ENCODE measurements around the gene THNSL1. TPM values are rescaled to one million over a fixed set of nuclear protein-coding genes. Genes with fewer than 3 reads are reported as not detected.

Gene THNSL1
- total and polyA plus RNA-seq, 9 donors, result 3.2 to 9.7 (median 7.3) TPM

DNA sequence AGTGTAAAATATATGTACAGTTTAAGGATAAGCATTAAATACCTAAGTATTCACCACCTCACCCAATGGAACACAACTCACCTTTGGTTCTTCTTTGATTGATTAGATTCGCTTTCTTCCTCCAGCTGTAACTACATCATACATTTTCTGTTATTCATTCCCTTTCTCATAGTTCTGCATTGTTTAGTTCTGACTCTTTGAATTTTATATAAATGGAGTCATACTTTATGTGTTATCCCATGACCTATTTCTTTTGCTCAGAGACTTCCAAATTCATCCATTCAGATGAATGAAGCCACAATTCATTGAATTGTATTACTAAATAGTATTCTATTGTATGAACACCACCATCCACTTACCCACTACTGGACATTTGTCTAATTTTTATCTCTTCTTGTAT lies 12.3 kb downstream of the THNSL1 start:
- Histone ChIP-seq H3K9me3 (no peaks in the 10 kb centered on the region), H3K36me3 (no peaks in the 10 kb centered on the region), H3K27ac (no peak overlapping the region), H3K4me1 (ENCODE audit: insufficient read depth) (no peaks in the 10 kb centered on the region), H3K27me3 (no peaks in the 10 kb centered on the region), H3K4me3 (no peak overlapping the region)
- WGBS, 3 donors, result 98 to 100% (median 98%) methylated on average over 1 of the region's 1 CpG
- no peak for DNase-seq
- TF ChIP-seq EP300 (IDR thresholded peaks at IDR 0.05) (no peak), CTCF (IDR thresholded peaks at IDR 0.05) (no peak), POLR2A (IDR thresholded peaks at IDR 0.05) (no peak)
- intact Hi-C loops (cut with DNase I), result no loop called here

DNA sequence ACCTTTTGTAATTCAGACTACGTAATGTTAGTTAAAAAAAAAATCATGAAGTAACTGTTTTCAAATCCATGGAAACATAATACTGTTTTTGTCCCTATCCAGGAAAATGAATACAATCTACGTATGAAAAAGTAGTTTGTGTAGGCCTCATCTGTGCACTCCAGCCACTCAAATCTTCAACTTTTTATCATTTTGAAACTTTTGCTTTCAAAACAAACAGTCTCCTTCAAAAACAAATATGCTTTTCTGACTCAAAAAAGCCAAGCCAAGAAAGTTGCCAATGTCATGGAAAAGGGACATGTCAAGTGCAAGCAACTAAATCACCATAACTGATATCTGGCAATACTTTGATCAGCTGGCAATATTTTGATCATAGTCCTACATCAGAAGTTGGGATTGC lies 13.1 kb downstream of the THNSL1 start:
- no peak for DNase-seq
- no peak overlapping the region for H3K27ac ChIP-seq
- H3K4me1 ChIP-seq (ENCODE audit: insufficient read depth), result no peaks in the 10 kb centered on the region
- intact Hi-C loops (cut with DNase I), result no loop called here
- H3K27me3 ChIP-seq, result no peaks in the 10 kb centered on the region
- H3K9me3 ChIP-seq, result no peaks in the 10 kb centered on the region
- WGBS, 3 donors, result 92 to 96% (median 94%) methylated on average over 2 of the region's 2 CpGs
- H3K36me3 ChIP-seq, result no peaks in the 10 kb centered on the region
- TF ChIP-seq EP300 (IDR thresholded peaks at IDR 0.05) (no peak), POLR2A (IDR thresholded peaks at IDR 0.05) (no peak), CTCF (IDR thresholded peaks at IDR 0.05) (no peak)
- no peak overlapping the region for H3K4me3 ChIP-seq

- 48 to 58% (median 56%) methylated on average over 3 of the region's 3 CpGs for WGBS, 3 donors
- no peak overlapping the region for H3K27ac ChIP-seq
- DNase-seq, result no peak
- TF ChIP-seq POLR2A (IDR thresholded peaks at IDR 0.05) (no peak), EP300 (IDR thresholded peaks at IDR 0.05) (no peak), CTCF (IDR thresholded peaks at IDR 0.05) (no peak)
- H3K36me3 ChIP-seq, result no peaks in the 10 kb centered on the region
- no peak overlapping the region for H3K4me3 ChIP-seq
- H3K9me3 ChIP-seq, result no peaks in the 10 kb centered on the region
- H3K27me3 ChIP-seq, result no peaks in the 10 kb centered on the region
- intact Hi-C loops (cut with DNase I), result no loop called here
- H3K4me1 ChIP-seq (ENCODE audit: insufficient read depth), result no peaks in the 10 kb centered on the region
Measured at GRCh38 chr10:25036381-25036780, 20.0 kb downstream of the THNSL1 start.

DNA sequence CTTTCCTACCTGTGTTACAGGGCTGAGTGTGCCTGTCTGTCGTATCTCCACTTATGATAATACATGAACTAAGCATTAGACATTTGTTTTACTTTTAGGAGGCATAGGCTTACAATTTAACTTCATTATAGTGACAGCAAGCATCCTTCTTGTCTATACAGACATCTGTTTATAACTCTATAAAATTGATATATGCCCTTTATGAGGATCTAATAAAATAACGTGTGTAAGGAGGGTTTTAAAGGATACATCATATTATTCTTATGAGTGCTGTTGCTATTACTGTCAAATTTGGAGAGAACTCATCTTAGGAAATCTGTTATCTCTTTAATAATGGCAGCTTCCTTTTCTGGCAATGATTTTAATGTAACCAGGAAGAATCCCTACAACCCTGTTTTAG lies 21.9 kb downstream of the THNSL1 start:
- DNase-seq, result no peak
- no peaks in the 10 kb centered on the region for H3K9me3 ChIP-seq
- TF ChIP-seq EP300 (IDR thresholded peaks at IDR 0.05) (no peak), CTCF (IDR thresholded peaks at IDR 0.05) (no peak), POLR2A (IDR thresholded peaks at IDR 0.05) (no peak)
- H3K4me3 ChIP-seq, result no peak overlapping the region
- H3K27me3 ChIP-seq, result no peaks in the 10 kb centered on the region
- no peaks in the 10 kb centered on the region for H3K36me3 ChIP-seq
- H3K4me1 ChIP-seq (ENCODE audit: insufficient read depth), result no peaks in the 10 kb centered on the region
- 58 to 68% (median 60%) methylated on average over 2 of the region's 2 CpGs for WGBS, 3 donors
- no peak overlapping the region for H3K27ac ChIP-seq
- intact Hi-C loops (cut with DNase I), result no loop called here

DNA sequence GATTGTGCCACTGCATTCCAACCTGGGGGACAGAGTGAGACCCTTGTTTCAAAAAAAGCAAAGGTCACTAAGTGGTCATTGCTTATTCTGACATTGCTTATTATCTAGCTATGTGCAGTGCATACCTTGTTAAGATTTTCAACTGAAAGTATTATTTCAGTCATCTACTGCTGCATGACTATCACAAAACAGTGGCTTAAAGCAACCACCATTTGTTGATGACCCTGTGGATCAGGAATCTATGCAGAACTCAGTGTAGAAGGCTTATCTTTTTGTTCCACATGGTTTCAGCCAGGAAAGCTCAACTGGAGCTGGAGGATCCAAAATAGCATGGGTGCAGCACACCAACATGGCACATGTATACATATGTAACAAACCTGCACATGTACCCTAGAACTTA lies 23.1 kb downstream of the THNSL1 start:
- H3K4me1 ChIP-seq (ENCODE audit: insufficient read depth), result no peaks in the 10 kb centered on the region
- intact Hi-C loops (cut with DNase I), result no loop called here
- no peaks in the 10 kb centered on the region for H3K9me3 ChIP-seq
- no peak for DNase-seq
- no peaks in the 10 kb centered on the region for H3K27me3 ChIP-seq
- no peak overlapping the region for H3K4me3 ChIP-seq
- no peaks in the 10 kb centered on the region for H3K36me3 ChIP-seq
- no peak overlapping the region for H3K27ac ChIP-seq
- no peak for TF ChIP-seq EP300 (IDR thresholded peaks at IDR 0.05)
- TF ChIP-seq CTCF (IDR thresholded peaks at IDR 0.05), result no peak
